Rectal smooth muscle tissue (tissue), 1 donor: ENCODE data around the gene PHF23.
A peak's percentile ranks its signal among the peaks of the same experiment; 100 is the strongest.

Experiments
- H3K27ac ChIP-seq: one replicate; pipeline ENCODE4 v1.7.0; 2013; ENCODE audit warnings: low read depth, low read length, inconsistent platforms
- H3K27me3 ChIP-seq: one replicate; pipeline ENCODE4 v1.7.0; 2013; ENCODE audit warnings: low read length; ENCODE audit not compliant: control insufficient read depth, insufficient read depth
- H3K36me3 ChIP-seq: one replicate; pipeline ENCODE4 v1.7.0; 2013; ENCODE audit warnings: low read length; ENCODE audit not compliant: control insufficient read depth, insufficient read depth
- H3K4me1 ChIP-seq: one replicate; pipeline ENCODE4 v1.7.0; 2013; ENCODE audit warnings: low read length; ENCODE audit not compliant: control insufficient read depth, insufficient read depth
- H3K4me3 ChIP-seq: one replicate; pipeline ENCODE4 v1.7.0; 2013; ENCODE audit warnings: low read length
- H3K9ac ChIP-seq: one replicate; pipeline ENCODE4 v1.7.0; 2013; ENCODE audit warnings: low read length

Gene PHF23

DNA sequence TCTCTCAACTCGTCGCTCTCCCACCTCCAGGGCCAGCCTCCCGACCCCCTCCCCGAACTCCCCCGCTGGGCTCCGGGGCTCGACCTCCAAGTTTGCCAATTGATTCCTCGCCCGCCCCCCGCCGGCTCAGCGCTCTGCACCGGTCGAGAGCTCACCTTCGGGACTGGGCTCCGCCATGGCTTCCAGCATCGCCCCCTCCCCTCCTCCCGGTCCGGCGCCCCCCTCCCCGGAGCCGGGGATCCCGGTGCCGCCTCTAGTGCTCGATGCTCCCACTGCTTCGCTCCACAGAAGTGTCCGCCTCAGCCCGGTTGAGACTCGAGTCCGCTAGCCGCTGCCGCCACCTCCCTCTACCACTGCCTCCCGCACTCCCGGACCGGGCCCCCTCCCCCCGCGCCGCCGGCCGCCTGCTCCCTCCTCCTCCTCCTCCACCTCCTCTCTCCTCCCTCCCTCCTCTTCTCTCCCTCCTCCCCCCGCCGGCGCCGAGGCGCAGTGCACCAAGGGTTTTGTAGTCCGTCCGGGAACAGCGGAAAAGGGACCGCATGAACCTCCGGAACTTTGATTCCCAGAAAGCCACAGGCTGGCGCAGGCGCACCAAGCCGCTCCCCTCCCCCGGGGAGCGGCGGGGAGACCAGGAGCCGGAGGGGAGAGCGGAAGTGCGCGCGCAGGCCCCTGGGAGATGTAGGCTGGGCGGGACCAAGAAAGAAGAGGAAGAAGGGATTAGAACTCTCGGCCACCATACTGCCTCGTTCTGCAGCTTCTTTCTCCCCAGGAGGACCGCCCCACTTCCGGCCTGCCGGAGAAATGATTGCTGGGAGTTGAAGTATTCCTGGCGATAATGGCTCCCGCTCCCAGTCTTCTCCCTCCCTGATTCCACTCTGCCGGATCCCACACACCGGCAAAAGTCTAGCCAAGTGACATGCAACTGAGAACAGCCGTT lies at the start of gene PHF23:
Gene PHF23, minus strand, starts transcription at position 367 of the 937 bp plus-strand sequence. Its CDS starts 178 bp downstream, at position 189.
- Histone ChIP-seq H3K27me3 (no peaks in the 10 kb centered on the region), H3K4me1 (peaks cover 18% of the 10 kb centered on the region), H3K36me3 (peaks cover 18% of the 10 kb centered on the region), H3K27ac (peak within 1 kb of the TSS; percentile 90), H3K9ac (peak within 1 kb of the TSS; percentile 81), H3K4me3 (peak within 1 kb of the TSS; percentile 87)

- no peak overlapping the region for H3K9ac ChIP-seq
- peaks cover 14% of the 10 kb centered on the region for H3K4me1 ChIP-seq
- H3K27me3 ChIP-seq: no peaks in the 10 kb centered on the region
- H3K4me3 ChIP-seq: no peak overlapping the region
- no peak overlapping the region for H3K27ac ChIP-seq
- peaks cover 8% of the 10 kb centered on the region for H3K36me3 ChIP-seq
These were observed 46.4 kb upstream of the PHF23 start for GRCh38 chr17:7285679-7286078.

DNA sequence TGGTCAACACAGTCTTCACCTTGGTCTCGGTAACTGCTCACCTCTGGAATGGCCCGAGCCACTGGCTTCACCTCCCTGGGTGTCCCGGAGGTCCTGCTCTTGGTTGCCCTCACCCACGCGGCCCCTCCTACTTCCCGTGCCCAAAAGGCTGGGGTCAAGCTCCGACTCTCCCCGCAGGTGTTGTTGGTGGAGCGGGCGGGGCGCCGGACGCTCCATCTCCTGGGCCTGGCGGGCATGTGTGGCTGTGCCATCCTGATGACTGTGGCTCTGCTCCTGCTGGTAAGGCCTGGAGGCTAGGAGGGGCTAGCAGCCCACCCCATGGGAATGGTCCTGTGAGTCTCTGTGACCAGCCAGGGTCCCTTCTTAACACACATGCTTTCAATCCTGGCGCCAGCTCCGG lies 45.7 kb upstream of the PHF23 start:
- Histone ChIP-seq H3K4me3 (no peak overlapping the region), H3K27ac (no peak overlapping the region), H3K36me3 (peaks cover 8% of the 10 kb centered on the region), H3K27me3 (no peaks in the 10 kb centered on the region), H3K9ac (no peak overlapping the region), H3K4me1 (peaks cover 15% of the 10 kb centered on the region)

- no peak overlapping the region for H3K9ac ChIP-seq
- peaks cover 15% of the 10 kb centered on the region for H3K4me1 ChIP-seq
- peaks cover 8% of the 10 kb centered on the region for H3K36me3 ChIP-seq
- H3K27ac ChIP-seq: peak overlapping the region; percentile 94
- H3K4me3 ChIP-seq: peak overlapping the region; percentile 57
- H3K27me3 ChIP-seq: no peaks in the 10 kb centered on the region
These were observed 44.4 kb upstream of the PHF23 start for GRCh38 chr17:7283471-7284216.

DNA sequence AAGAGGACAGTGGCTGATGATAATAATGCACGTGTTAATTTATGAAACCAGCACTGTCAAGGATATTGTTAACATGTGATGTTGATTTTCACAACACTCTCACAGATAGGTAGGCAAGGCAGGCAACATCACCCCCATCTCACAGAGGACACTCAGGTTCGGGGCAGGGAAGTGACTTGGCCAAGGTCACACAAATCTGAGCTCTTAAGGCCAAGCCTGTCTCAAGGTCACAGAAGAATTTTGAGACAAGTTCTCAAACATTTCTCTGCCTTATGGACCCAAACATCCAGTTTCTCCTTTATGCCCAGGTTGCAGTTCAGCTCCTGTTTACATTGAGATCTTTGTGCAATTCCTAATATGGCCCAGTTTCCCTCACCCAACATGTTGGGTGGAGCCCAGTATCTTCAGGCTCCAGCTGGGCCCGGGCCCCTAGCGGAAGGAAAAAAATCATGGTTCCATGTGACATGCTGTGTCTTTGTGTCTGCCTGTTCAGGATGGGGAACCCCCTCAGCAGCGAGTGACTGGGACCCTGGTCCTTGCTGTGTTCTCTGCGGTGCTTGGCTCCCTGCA lies 43.6 kb upstream of the PHF23 start:
- peak overlapping the region; percentile 57 for H3K4me3 ChIP-seq
- peaks cover 15% of the 10 kb centered on the region for H3K4me1 ChIP-seq
- peak overlapping the region; percentile 46 for H3K9ac ChIP-seq
- peak overlapping the region; percentile 94 for H3K27ac ChIP-seq
- H3K27me3 ChIP-seq: no peaks in the 10 kb centered on the region
- H3K36me3 ChIP-seq: peaks cover 8% of the 10 kb centered on the region

GRCh38 chr17:7281953-7282751 lies 42.9 kb upstream of the PHF23 start:
- Histone ChIP-seq H3K27ac (peak overlapping the region; percentile 94), H3K4me3 (peak overlapping the region; percentile 57), H3K36me3 (peaks cover 6% of the 10 kb centered on the region), H3K27me3 (no peaks in the 10 kb centered on the region), H3K4me1 (peaks cover 15% of the 10 kb centered on the region), H3K9ac (peak overlapping the region; percentile 46)

DNA sequence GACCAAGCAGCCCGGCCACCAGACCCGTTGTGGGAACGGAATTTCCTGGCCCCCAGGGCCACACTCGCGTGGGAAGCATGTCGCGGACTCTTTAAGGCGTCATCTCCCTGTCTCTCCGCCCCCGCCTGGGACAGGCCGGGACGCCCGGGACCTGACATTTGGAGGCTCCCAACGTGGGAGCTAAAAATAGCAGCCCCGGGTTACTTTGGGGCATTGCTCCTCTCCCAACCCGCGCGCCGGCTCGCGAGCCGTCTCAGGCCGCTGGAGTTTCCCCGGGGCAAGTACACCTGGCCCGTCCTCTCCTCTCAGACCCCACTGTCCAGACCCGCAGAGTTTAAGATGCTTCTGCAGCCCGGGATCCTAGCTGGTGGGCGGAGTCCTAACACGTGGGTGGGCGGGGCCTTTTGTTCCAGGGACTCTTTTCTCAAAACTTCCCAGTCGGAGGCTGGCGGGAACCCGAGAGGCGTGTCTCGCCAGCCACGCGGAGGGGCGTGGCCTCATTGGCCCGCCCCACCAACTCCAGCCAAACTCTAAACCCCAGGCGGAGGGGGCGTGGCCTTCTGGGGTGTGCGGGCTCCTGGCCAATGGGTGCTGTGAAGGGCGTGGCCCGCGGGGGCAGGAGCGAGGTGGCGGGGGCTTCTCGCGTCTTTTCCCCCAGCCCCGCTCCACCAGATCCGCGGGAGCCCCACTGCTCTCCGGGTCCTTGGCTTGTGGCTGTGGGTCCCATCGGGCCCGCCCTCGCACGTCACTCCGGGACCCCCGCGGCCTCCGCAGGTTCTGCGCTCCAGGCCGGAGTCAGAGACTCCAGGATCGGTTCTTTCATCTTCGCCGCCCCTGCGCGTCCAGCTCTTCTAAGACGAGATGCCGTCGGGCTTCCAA lies 42.1 kb upstream of the PHF23 start, which contains the start of gene SLC2A4:
Gene SLC2A4, plus strand, starts transcription at position 645 of the 879 bp plus-strand sequence. Its CDS starts 217 bp downstream, at position 862.
- no peaks in the 10 kb centered on the region for H3K27me3 ChIP-seq
- peaks cover 6% of the 10 kb centered on the region for H3K36me3 ChIP-seq
- H3K4me1 ChIP-seq: peaks cover 15% of the 10 kb centered on the region
- peak within 1 kb of the TSS; percentile 69 for H3K4me3 ChIP-seq
- peak within 1 kb of the TSS; percentile 46 for H3K9ac ChIP-seq
- peak within 1 kb of the TSS; percentile 94 for H3K27ac ChIP-seq

DNA sequence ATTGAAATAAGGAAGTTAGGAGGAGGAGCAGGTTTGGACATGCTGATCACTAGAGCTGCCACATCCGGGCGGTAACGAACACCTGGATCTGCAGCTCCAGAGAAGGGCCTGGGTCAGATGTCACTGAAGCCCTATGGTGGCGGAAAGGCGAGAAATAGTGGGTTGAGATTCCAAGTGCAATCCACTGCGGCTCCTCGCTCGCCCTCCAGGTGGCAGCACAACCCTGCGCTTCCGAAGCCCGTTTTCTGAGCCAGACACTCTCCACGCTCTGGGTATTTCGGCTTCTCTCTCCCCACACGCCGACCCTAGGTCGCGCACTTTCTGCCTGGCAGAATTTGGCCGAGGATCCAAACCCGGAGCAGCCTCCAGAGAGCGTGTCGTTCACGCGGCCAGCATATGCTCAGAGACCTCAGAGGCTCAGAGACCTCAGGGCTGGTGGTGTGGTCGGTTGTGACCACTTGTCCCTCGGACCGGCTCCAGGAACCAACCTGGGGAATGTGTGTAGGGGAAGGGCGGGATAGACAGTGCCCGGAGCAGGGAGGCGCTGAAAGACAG lies 41.3 kb upstream of the PHF23 start:
- Histone ChIP-seq H3K36me3 (peaks cover 6% of the 10 kb centered on the region), H3K27me3 (no peaks in the 10 kb centered on the region), H3K4me1 (peaks cover 15% of the 10 kb centered on the region), H3K27ac (peak overlapping the region; percentile 81), H3K9ac (peak overlapping the region; percentile 6), H3K4me3 (peak overlapping the region; percentile 69)

- H3K9ac ChIP-seq: no peak overlapping the region
These were observed 40.2 kb upstream of the PHF23 start for GRCh38 chr17:7279448-7279847.

DNA sequence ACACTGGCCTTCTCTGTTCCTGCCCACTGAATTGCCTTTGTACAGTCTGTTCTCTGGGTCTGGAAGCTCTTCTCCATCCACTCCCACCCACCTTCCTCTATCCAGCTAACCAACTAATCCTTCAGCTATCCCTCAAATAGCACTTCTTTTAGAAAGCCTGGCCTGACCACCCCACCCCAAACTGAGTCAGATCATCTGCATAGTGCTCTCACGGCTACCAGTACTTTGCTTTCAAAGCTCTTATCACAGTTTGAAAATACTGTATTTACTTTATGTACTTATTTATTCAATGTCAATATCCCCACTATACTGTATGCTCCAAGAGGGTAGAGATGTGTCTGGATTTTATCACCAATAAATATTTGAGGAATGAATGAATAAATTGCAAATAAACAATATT lies 27.5 kb upstream of the PHF23 start:
- H3K9ac ChIP-seq: no peak overlapping the region
- H3K36me3 ChIP-seq: no peaks in the 10 kb centered on the region
- peaks cover 9% of the 10 kb centered on the region for H3K27me3 ChIP-seq
- H3K4me1 ChIP-seq: no peaks in the 10 kb centered on the region
- no peak overlapping the region for H3K27ac ChIP-seq
- H3K4me3 ChIP-seq: no peak overlapping the region

More at GRCh38 chr17:7279448-7279847, 40.2 kb upstream of the PHF23 start:
- Histone ChIP-seq H3K4me1 (peaks cover 15% of the 10 kb centered on the region), H3K36me3 (peaks cover 2% of the 10 kb centered on the region), H3K4me3 (no peak overlapping the region), H3K27ac (no peak overlapping the region), H3K27me3 (no peaks in the 10 kb centered on the region)

GRCh38 chr17:7263801-7264078 lies 24.5 kb upstream of the PHF23 start:
- Histone ChIP-seq H3K4me1 (no peaks in the 10 kb centered on the region), H3K4me3 (peak overlapping the region; percentile 55), H3K27me3 (peaks cover 12% of the 10 kb centered on the region), H3K9ac (no peak overlapping the region), H3K27ac (no peak overlapping the region), H3K36me3 (peaks cover 2% of the 10 kb centered on the region)
